ENCODE measurements around the gene CRTC1.

- no peak for TF ChIP-seq CTCF (IDR thresholded peaks at IDR 0.05; ENCODE audit: insufficient read depth, low read length, poor library complexity, severe bottlenecking)
- no peak for TF ChIP-seq EZH2phosphoT487 (conservative IDR thresholded peaks at IDR 0.05; ENCODE audit: low read length)
Observed at GRCh38 chr19:18655173-18655844, 28.2 kb upstream of the CRTC1 start.

Measured in SU-DHL-6 (cell line).